Stimulated activated effector memory CD8-positive, alpha-beta T cell treated with anti-CD3 and anti-CD28 coated beads, Interleukin-12 subunit alpha, Interleukin-12 subunit beta, amount 100 ng/mL, for 72 hours (primary cell): Measurements from ENCODE around the gene SLC22A23.
A peak's percentile ranks its signal among the peaks of the same experiment; 100 is the strongest.

Source experiments
- ATAC-seq: fragments of 150-1000 bp; cut with Tn5 transposase; 2 replicates; pipeline ENCODE4 v1.10.0; 2021
- DNase-seq, 2 donors: peaks; one replicate each; pipeline ENCODE4 v3.0.0; 2021 to 2022; ENCODE audit warnings: low spot score in 2 of 2
- H3K27ac Mint-ChIP-seq: one replicate; pipeline ENCODE4 v1.8.0; 2022; ENCODE audit warnings: mild to moderate bottlenecking, mixed read lengths
- H3K36me3 Mint-ChIP-seq: one replicate; pipeline ENCODE4 v1.8.0; 2022; ENCODE audit warnings: mild to moderate bottlenecking, mixed read lengths
- H3K4me1 Mint-ChIP-seq: one replicate; pipeline ENCODE4 v1.8.0; 2022; ENCODE audit warnings: mixed read lengths
- H3K4me3 Mint-ChIP-seq: one replicate; pipeline ENCODE4 v1.8.0; 2022; ENCODE audit warnings: mild to moderate bottlenecking, mixed read lengths
- H3K9me3 Mint-ChIP-seq: one replicate; pipeline ENCODE4 v1.8.0; 2022; ENCODE audit warnings: mixed read lengths

The SLC22A23 gene

DNA sequence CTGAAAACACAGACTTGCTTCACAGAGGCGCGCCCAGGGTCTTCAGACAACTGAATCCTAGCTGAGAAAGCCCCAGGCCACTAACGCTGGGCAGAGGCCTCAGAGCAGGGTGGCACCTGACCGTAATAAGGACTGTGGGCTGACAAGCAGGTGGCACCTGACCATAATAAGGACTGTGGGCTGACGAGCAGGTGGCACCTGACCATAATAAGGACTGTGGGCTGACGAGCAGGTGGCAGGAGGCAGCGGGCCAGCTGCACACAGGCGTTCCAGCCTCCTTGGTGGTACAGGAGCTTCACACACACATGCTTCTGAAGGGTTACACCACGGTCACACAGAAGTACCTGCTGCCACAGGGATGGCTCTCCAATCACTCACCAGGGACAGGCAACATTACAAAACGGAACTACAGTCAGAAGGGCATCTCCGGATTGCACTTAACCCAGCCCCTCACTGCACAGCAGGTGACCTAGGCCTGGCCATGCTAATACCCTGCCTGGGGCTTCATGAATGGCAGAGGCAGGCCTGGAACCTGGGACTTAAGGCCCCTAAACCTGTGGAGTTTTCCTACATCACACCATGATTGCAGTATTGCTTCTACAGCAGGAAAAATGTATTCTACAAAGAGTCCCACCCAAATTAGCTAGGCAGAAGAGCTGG lies 147.3 kb downstream of the SLC22A23 start:
- no peaks in the 10 kb centered on the region for H3K4me1 Mint-ChIP-seq
- H3K36me3 Mint-ChIP-seq, result no peaks in the 10 kb centered on the region
- no peak overlapping the region for H3K4me3 Mint-ChIP-seq
- no peak overlapping the region for H3K27ac Mint-ChIP-seq
- H3K9me3 Mint-ChIP-seq, result peaks cover 5% of the 10 kb centered on the region
- DNase-seq (no peak), ATAC-seq (peak; percentile 22)

DNA sequence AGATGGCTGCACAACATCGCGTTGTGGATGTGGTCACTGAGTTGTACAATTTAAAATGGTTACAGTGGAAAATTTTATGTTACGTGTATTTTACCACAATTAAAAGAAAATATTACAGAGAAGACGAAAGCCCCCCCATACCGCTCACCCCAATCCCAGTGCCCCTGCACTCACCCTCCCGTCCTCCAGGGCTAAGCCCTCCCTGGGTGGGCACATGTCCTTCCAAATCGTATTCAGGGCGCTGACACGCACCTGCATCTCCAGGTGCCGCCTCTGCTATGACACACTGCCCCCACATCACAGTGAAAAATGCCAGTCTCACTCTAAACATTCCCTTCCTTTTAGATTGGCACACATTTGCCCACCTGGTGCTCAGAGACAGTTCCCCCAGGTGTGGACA lies 148.7 kb downstream of the SLC22A23 start:
- H3K36me3 Mint-ChIP-seq, result no peaks in the 10 kb centered on the region
- DNase-seq (no peak), ATAC-seq (no peak)
- H3K4me3 Mint-ChIP-seq, result no peak overlapping the region
- H3K9me3 Mint-ChIP-seq, result peaks cover 5% of the 10 kb centered on the region
- no peaks in the 10 kb centered on the region for H3K4me1 Mint-ChIP-seq
- H3K27ac Mint-ChIP-seq, result no peak overlapping the region

DNA sequence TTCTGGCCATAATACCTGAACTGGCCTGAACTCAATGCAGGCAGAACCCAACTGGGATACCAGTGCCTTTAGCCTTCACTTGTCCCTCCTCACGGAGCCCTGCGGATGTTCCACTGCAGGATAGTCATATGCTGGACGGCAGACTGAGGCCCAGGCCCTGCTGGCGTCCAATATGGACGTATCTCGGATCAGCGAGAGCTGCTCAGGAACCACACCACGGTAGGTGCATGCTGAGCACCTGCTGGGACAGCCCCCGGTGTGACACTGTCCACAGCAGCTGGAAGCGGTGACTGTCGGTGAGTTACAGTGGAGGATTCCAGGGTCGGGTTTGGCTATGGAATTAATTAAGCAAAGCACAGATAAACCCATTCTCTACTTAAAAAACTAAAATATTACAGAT lies 149.4 kb downstream of the SLC22A23 start:
- H3K4me3 Mint-ChIP-seq, result no peak overlapping the region
- DNase-seq, result no peak
- H3K4me1 Mint-ChIP-seq, result no peaks in the 10 kb centered on the region

DNA sequence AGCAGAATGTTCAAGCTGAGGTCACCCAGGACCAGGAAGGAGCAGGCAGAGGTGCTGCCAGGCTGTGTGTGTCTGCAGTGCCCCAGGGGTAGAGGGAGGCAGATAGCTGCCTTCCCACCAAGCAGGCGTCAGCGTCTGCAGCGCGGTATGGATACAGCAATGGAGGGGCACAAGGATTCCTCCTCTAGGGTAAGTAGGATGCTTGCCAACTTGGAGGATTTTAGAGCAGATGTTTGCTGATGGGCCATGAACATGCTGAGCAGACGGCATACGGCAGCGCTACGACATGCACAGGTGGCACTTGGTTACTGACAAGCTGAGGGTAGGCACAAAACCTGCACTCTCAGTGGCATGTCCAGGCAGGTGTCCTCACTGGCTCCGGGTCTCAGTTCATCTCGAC lies 150.0 kb downstream of the SLC22A23 start:
- no peak for ATAC-seq
- no peak overlapping the region for H3K4me3 Mint-ChIP-seq
- no peak overlapping the region for H3K27ac Mint-ChIP-seq
- no peak for DNase-seq
- H3K4me1 Mint-ChIP-seq, result no peaks in the 10 kb centered on the region
- H3K36me3 Mint-ChIP-seq, result no peaks in the 10 kb centered on the region
- H3K9me3 Mint-ChIP-seq, result peaks cover 5% of the 10 kb centered on the region

More for the DNA sequence above, 149.4 kb downstream of the SLC22A23 start:
- no peak for ATAC-seq
- H3K9me3 Mint-ChIP-seq, result peaks cover 5% of the 10 kb centered on the region
- H3K36me3 Mint-ChIP-seq, result no peaks in the 10 kb centered on the region
- H3K27ac Mint-ChIP-seq, result no peak overlapping the region

DNA sequence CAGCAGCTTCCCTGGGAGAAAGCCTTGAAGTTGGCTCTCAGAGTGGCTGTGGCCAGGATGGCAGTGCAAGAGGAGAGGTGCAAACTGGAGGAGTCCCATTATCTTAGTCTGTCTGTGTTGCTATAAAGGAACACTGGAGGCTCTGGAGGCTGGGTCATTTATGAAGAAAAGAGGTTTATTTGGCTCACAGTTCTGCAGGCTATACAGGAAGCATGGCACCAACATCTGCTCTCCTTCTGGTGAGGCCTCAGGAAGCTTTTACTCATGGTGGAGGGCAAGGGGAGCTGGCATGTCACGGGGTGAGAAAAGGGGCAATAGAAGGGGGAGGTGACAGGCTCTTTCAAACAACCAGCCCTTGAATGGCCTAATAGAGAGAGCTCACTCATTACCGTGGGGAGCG lies 151.0 kb downstream of the SLC22A23 start:
- ATAC-seq, result no peak
- no peak overlapping the region for H3K27ac Mint-ChIP-seq
- H3K4me3 Mint-ChIP-seq, result no peak overlapping the region
- no peak for DNase-seq
- H3K4me1 Mint-ChIP-seq, result no peaks in the 10 kb centered on the region
- H3K9me3 Mint-ChIP-seq, result peaks cover 5% of the 10 kb centered on the region
- no peaks in the 10 kb centered on the region for H3K36me3 Mint-ChIP-seq

DNA sequence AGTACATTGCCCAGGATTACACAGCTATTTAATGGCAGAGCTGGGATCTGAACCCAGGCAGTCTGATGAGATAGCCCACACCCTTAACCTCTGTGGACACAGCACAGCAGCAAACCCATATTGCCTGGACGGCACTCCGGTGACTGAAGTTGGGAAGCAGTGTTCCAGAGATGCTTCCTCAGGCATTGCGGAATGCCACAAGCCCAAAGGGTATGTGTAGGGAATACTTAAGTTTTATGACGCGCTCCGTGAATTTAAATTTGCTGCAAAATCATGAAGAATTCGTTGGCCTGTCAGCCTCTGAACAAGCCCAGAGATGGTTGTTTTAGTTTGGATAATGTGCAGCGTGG lies 151.7 kb downstream of the SLC22A23 start:
- Mint-ChIP-seq H3K4me3 (no peak overlapping the region), H3K27ac (no peak overlapping the region), H3K36me3 (no peaks in the 10 kb centered on the region), H3K4me1 (no peaks in the 10 kb centered on the region), H3K9me3 (peaks cover 5% of the 10 kb centered on the region)
- DNase-seq (no peak), ATAC-seq (no peak)

DNA sequence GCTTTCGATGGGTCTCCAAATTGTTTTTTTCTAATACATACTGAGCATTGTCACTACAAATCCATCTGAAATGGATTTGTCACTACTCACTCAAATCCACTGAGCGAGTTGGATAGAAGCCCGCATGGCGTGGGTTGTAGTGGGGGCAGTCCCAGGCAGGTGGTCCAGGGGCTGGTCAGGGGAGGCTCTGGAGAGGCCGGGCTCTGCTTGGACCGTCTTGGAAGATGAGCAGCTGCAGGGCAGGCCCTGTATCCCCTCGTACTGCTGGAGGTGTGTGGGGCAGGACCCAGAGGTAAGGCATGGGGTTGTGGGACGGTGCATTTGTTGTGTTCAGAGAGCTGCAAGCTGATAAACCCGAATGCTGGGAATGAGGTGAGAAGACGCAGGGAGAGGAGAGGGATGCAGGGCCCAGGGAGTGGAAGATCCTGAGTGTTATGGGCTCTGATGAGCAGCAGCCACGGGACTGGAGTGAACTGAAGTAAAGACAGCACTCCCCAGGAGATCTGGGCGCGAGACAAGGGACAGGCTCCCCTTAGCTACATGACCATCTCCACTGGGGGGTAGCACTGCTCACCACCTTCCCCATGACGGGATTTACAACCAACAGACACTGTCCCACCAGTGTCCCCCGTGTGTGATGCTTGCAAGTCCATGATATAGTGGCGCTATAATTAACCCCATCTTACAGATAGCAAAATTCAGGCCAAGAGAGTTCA lies 152.2 kb downstream of the SLC22A23 start:
- no peak for DNase-seq
- no peaks in the 10 kb centered on the region for H3K36me3 Mint-ChIP-seq
- peaks cover 5% of the 10 kb centered on the region for H3K9me3 Mint-ChIP-seq
- no peak overlapping the region for H3K4me3 Mint-ChIP-seq
- no peak overlapping the region for H3K27ac Mint-ChIP-seq
- ATAC-seq, result no peak
- H3K4me1 Mint-ChIP-seq, result no peaks in the 10 kb centered on the region

DNA sequence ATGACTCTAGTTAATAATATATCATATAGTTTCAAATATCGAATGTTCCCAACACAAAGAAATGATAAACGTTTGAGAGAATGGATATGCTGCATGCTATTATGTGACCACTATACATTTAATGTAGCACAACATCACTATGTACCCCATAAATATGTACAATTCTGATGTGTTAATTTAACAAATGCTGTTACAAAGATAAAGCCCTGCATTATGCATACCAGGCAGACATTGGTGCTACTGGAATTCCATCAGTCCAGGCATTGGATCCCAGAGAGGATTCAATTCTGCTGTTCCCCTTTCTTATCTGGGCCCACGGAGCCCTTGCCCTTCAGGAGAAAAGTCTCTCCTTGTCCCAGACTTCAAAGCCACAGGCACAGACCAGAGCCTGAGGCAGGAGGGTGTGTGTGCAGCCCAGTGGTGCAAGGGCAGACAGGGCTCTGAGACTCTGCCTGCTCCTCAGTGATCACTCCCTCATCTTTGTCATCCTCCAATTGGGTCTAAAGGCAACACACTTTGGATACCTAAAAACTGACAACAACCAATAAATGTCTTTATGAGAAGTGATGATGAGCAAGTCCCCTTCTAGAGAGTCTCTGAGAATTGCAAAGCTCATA lies 152.9 kb downstream of the SLC22A23 start:
- Mint-ChIP-seq H3K36me3 (no peaks in the 10 kb centered on the region), H3K9me3 (peaks cover 5% of the 10 kb centered on the region)

DNA sequence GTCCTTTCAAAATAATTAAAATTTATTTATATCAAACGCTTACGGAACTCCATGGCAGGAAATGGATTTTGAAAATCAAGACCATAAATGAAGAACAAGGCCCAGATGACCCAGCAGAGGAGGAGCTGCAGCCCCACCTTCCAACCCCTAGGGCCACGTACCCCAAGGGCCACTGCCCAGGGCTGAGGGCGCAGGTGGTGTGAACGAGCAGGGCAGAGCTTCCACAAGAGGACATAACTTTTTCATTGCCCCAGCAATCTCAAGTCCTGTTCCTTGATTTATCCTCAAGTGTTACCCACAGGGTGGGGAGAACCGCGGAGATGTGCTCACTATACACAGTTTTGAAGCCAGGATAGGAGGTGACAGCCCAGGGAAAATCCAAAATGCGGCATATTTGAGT lies 155.3 kb downstream of the SLC22A23 start:
- peaks cover 5% of the 10 kb centered on the region for H3K9me3 Mint-ChIP-seq
- no peak for ATAC-seq
- no peak overlapping the region for H3K27ac Mint-ChIP-seq
- H3K4me1 Mint-ChIP-seq, result no peaks in the 10 kb centered on the region
- H3K36me3 Mint-ChIP-seq, result no peaks in the 10 kb centered on the region
- no peak for DNase-seq
- no peak overlapping the region for H3K4me3 Mint-ChIP-seq

More for the DNA sequence above, 152.9 kb downstream of the SLC22A23 start:
- Mint-ChIP-seq H3K4me1 (no peaks in the 10 kb centered on the region), H3K27ac (no peak overlapping the region), H3K4me3 (no peak overlapping the region)
- ATAC-seq (no peak), DNase-seq (no peak)

DNA sequence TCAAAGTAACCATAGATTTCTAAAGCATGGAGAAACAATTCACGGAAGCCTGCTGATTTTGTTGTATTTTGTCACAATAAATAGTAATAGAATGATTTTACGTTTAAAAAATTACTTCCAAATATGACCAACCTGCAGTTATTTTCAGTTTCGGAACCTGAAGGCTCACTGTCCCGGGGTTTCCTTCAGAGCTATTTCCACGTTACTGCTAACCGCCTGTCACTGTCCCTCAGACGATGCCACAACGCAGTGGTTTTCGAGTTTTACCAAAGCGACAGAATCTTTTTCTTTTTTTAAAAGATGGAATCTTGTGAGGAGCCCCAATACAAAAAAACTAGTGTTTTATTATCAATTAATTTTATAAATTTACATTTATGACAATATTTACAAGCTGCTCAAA lies 157.6 kb downstream of the SLC22A23 start:
- Mint-ChIP-seq H3K36me3 (no peaks in the 10 kb centered on the region), H3K4me3 (no peak overlapping the region), H3K4me1 (no peaks in the 10 kb centered on the region), H3K9me3 (no peaks in the 10 kb centered on the region), H3K27ac (no peak overlapping the region)
- ATAC-seq (no peak), DNase-seq (no peak)

DNA sequence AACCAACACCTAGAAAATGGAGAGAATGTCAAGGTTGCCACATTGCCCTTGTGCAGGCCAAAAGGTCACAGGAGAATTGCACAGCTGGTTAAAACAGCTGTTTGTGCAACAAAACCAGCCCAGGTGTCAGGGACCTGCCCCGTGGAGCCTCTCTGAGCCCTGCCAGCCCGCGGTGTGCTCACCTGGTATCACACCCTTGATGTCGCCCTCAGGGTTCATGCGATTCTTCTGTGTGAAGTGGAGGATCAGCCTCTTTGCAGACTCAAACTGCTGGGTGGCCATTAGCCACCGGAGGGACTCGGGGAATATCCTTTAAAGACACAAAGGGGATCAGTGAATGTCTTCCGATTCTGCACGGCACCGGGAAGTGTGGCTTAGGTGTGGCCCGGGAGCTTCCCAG lies 158.9 kb downstream of the SLC22A23 start:
- H3K36me3 Mint-ChIP-seq, result no peaks in the 10 kb centered on the region
- H3K9me3 Mint-ChIP-seq, result no peaks in the 10 kb centered on the region
- ATAC-seq (no peak), DNase-seq (no peak)
- H3K4me3 Mint-ChIP-seq, result no peak overlapping the region
- no peak overlapping the region for H3K27ac Mint-ChIP-seq
- no peaks in the 10 kb centered on the region for H3K4me1 Mint-ChIP-seq

DNA sequence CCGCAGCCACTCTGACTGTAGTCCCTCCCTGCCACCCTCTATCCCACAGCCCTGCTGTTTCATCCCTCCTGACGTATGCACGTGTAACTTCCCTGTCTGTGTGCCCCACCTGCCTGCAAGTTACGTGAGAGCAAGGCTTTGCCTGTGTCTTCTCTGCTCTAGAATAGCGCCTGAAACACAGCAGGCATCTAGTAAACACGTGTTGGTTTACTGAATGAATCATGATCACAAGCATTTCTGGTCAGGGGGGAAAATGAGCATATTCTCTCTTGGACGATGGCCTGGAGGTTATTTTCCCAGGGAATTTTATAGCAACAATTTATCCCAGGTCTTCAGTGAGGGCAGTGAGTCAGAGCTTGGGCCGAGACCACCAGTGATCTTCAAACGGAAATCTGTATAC lies 159.8 kb downstream of the SLC22A23 start:
- H3K9me3 Mint-ChIP-seq, result no peaks in the 10 kb centered on the region
- no peak overlapping the region for H3K4me3 Mint-ChIP-seq
- DNase-seq, result no peak
- H3K36me3 Mint-ChIP-seq, result no peaks in the 10 kb centered on the region
- H3K27ac Mint-ChIP-seq, result no peak overlapping the region
- no peaks in the 10 kb centered on the region for H3K4me1 Mint-ChIP-seq
- no peak for ATAC-seq

DNA sequence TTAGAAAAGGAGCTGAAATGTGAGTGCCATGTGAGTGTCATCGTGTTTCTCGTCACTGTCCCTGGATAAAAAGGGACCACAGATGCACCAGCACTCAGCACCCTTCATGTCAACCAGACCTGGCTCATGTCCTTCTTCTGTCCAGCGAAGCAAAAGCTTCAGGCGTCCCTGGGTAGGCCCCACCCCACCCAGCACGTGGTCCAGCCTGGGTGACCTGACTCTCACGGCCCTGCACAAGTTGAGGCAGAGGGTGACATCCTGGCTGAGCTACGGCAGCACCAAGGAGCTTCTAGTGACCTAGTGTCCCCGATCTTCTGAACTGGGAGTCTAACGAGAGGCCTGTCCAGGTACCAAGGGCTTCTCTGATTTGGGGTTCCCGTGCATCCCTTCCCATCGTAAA lies 160.3 kb downstream of the SLC22A23 start:
- H3K4me3 Mint-ChIP-seq, result no peak overlapping the region
- no peaks in the 10 kb centered on the region for H3K4me1 Mint-ChIP-seq
- no peak for ATAC-seq
- no peak for DNase-seq
- no peaks in the 10 kb centered on the region for H3K9me3 Mint-ChIP-seq
- no peaks in the 10 kb centered on the region for H3K36me3 Mint-ChIP-seq
- H3K27ac Mint-ChIP-seq, result no peak overlapping the region

DNA sequence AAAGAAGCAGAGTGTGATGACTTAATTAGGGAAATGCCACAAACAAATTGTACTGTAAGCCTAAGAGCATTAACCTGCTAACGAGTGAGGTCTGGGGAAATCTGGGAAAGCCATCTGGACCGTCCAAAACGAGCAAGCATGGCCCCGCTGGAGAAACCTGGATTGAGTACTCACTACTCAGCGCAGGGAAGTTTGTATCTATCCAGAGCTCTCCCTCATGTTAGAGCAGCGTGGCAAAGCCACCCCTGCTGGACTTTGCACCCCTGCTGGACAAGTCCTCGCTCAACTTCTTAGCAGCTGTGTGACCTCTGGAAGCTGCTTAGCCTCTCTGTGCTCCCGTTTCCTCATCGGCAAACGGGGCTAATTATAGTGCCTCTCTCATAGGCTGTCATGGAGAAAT lies 160.8 kb downstream of the SLC22A23 start:
- Mint-ChIP-seq H3K4me1 (no peaks in the 10 kb centered on the region), H3K9me3 (no peaks in the 10 kb centered on the region), H3K27ac (no peak overlapping the region), H3K4me3 (no peak overlapping the region), H3K36me3 (no peaks in the 10 kb centered on the region)
- DNase-seq (no peak), ATAC-seq (no peak)

DNA sequence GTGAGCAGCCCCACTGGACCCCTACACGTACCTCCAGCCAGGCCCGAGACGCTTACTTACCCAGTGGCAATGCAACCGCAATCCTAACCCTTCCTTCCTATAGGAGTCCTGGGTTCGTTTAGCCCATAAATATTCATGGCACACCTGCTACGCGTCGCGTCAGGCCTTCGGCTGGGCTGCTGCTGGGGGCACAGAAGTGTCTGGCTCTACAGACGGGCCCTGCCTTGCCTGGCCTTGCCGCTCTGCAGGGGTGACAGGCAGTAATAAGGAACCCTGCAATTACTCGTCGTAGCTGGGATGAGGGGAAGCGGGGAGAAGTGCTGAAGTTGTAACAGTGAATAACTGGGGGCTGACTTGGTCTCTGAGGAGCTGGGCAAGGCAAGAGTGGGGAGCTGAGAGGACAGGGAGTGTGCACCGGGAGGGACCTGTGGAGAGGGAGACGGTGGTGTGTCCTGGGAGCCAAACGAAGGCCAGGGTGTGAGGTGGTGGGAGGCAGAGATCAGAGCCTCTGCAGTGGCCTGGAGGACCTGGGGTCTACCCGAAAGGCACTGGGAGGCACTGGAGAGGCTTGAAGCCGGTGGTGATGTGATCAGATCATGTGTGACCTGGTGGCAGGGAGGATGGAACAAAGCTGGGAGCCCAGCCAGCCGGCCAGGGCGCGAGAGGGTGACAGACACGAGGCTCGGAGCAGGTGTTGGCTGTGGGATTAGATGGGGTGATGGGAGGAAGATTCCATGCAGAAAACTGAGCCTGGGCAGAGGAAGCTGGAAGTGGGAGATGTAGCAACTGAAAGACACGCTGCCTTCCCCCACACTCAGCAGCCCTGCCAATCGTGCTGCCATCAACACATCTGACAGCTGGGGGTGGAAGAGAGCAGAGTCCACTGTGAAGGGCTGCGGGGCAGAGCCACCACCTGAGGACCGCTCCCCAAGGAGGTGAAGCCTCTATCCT lies 161.7 kb downstream of the SLC22A23 start:
- DNase-seq, result no peak
- Mint-ChIP-seq H3K4me3 (no peak overlapping the region), H3K27ac (no peak overlapping the region), H3K36me3 (no peaks in the 10 kb centered on the region), H3K9me3 (no peaks in the 10 kb centered on the region), H3K4me1 (no peaks in the 10 kb centered on the region)
- no peak for ATAC-seq
